Measurements from ENCODE around the gene KIDINS220.

Gene KIDINS220

GRCh38 chr2:8867363-8867762 lies 29.9 kb upstream of the KIDINS220 start:
- H3K27ac ChIP-seq (ENCODE audit: low read length), result no peak overlapping the region
- no peaks in the 10 kb centered on the region for H3K4me1 ChIP-seq (ENCODE audit: control insufficient read depth in 1 of 2, insufficient read depth in 2 of 2, low read length in 2 of 2)
- no peaks in the 10 kb centered on the region for H3K9me3 ChIP-seq (ENCODE audit: control insufficient read depth in 1 of 2, low read length in 2 of 2)
- H3K4me3 ChIP-seq (ENCODE audit: low read depth in 1 of 2, low read length in 2 of 2), result no peak overlapping the region
- H3K27me3 ChIP-seq (ENCODE audit: low read depth, low read length), result no peaks in the 10 kb centered on the region
- peaks cover 0 to 3% of the 10 kb centered on the region in 2 donors for H3K36me3 ChIP-seq (ENCODE audit: control insufficient read depth in 1 of 2, insufficient read depth in 2 of 2, low read length in 2 of 2)

GRCh38 chr2:8863331-8863953 lies 26.0 kb upstream of the KIDINS220 start:
- H3K36me3 ChIP-seq (ENCODE audit: control insufficient read depth in 1 of 2, insufficient read depth in 2 of 2, low read length in 2 of 2), result peaks cover 0 to 12% of the 10 kb centered on the region in 2 donors

GRCh38 chr2:8862230-8862629 lies 24.8 kb upstream of the KIDINS220 start:
- Histone ChIP-seq H3K36me3 (ENCODE audit: control insufficient read depth in 1 of 2, insufficient read depth in 2 of 2, low read length in 2 of 2) (peaks cover 0 to 12% of the 10 kb centered on the region in 2 donors), H3K27me3 (ENCODE audit: low read depth, low read length) (no peaks in the 10 kb centered on the region), H3K4me1 (ENCODE audit: control insufficient read depth in 1 of 2, insufficient read depth in 2 of 2, low read length in 2 of 2) (no peaks in the 10 kb centered on the region), H3K9me3 (ENCODE audit: control insufficient read depth in 1 of 2, low read length in 2 of 2) (no peaks in the 10 kb centered on the region), H3K27ac (ENCODE audit: low read length) (no peak overlapping the region), H3K4me3 (ENCODE audit: low read depth in 1 of 2, low read length in 2 of 2) (no peak overlapping the region)

More at GRCh38 chr2:8863331-8863953, 26.0 kb upstream of the KIDINS220 start:
- Histone ChIP-seq H3K27me3 (ENCODE audit: low read depth, low read length) (no peaks in the 10 kb centered on the region), H3K4me3 (ENCODE audit: low read depth in 1 of 2, low read length in 2 of 2) (no peak overlapping the region), H3K27ac (ENCODE audit: low read length) (no peak overlapping the region), H3K9me3 (ENCODE audit: control insufficient read depth in 1 of 2, low read length in 2 of 2) (no peaks in the 10 kb centered on the region), H3K4me1 (ENCODE audit: control insufficient read depth in 1 of 2, insufficient read depth in 2 of 2, low read length in 2 of 2) (no peaks in the 10 kb centered on the region)

GRCh38 chr2:8861797-8862196 lies 24.4 kb upstream of the KIDINS220 start:
- peaks cover 0 to 12% of the 10 kb centered on the region in 2 donors for H3K36me3 ChIP-seq (ENCODE audit: control insufficient read depth in 1 of 2, insufficient read depth in 2 of 2, low read length in 2 of 2)

GRCh38 chr2:8860239-8860638 lies 22.8 kb upstream of the KIDINS220 start:
- no peaks in the 10 kb centered on the region for H3K4me1 ChIP-seq (ENCODE audit: control insufficient read depth in 1 of 2, insufficient read depth in 2 of 2, low read length in 2 of 2)
- no peak overlapping the region for H3K27ac ChIP-seq (ENCODE audit: low read length)
- no peak overlapping the region for H3K4me3 ChIP-seq (ENCODE audit: low read depth in 1 of 2, low read length in 2 of 2)
- H3K27me3 ChIP-seq (ENCODE audit: low read depth, low read length), result no peaks in the 10 kb centered on the region
- peaks cover 0 to 12% of the 10 kb centered on the region in 2 donors for H3K36me3 ChIP-seq (ENCODE audit: control insufficient read depth in 1 of 2, insufficient read depth in 2 of 2, low read length in 2 of 2)
- H3K9me3 ChIP-seq (ENCODE audit: control insufficient read depth in 1 of 2, low read length in 2 of 2), result no peaks in the 10 kb centered on the region

More at GRCh38 chr2:8861797-8862196, 24.4 kb upstream of the KIDINS220 start:
- H3K27me3 ChIP-seq (ENCODE audit: low read depth, low read length), result no peaks in the 10 kb centered on the region
- no peaks in the 10 kb centered on the region for H3K4me1 ChIP-seq (ENCODE audit: control insufficient read depth in 1 of 2, insufficient read depth in 2 of 2, low read length in 2 of 2)
- H3K9me3 ChIP-seq (ENCODE audit: control insufficient read depth in 1 of 2, low read length in 2 of 2), result no peaks in the 10 kb centered on the region
- H3K4me3 ChIP-seq (ENCODE audit: low read depth in 1 of 2, low read length in 2 of 2), result no peak overlapping the region
- no peak overlapping the region for H3K27ac ChIP-seq (ENCODE audit: low read length)

- H3K9me3 ChIP-seq (ENCODE audit: control insufficient read depth in 1 of 2, low read length in 2 of 2), result no peaks in the 10 kb centered on the region
- H3K36me3 ChIP-seq (ENCODE audit: control insufficient read depth in 1 of 2, insufficient read depth in 2 of 2, low read length in 2 of 2), result peaks cover 0 to 12% of the 10 kb centered on the region in 2 donors
- no peaks in the 10 kb centered on the region for H3K4me1 ChIP-seq (ENCODE audit: control insufficient read depth in 1 of 2, insufficient read depth in 2 of 2, low read length in 2 of 2)
- H3K27me3 ChIP-seq (ENCODE audit: low read depth, low read length), result no peaks in the 10 kb centered on the region
- H3K4me3 ChIP-seq (ENCODE audit: low read depth in 1 of 2, low read length in 2 of 2), result no peak overlapping the region
- no peak overlapping the region for H3K27ac ChIP-seq (ENCODE audit: low read length)
Observed at GRCh38 chr2:8858910-8859309, 21.5 kb upstream of the KIDINS220 start.

GRCh38 chr2:8858264-8858663 lies 20.9 kb upstream of the KIDINS220 start:
- H3K27me3 ChIP-seq (ENCODE audit: low read depth, low read length), result no peaks in the 10 kb centered on the region

GRCh38 chr2:8857709-8858108 lies 20.3 kb upstream of the KIDINS220 start:
- Histone ChIP-seq H3K9me3 (ENCODE audit: control insufficient read depth in 1 of 2, low read length in 2 of 2) (no peaks in the 10 kb centered on the region), H3K36me3 (ENCODE audit: control insufficient read depth in 1 of 2, insufficient read depth in 2 of 2, low read length in 2 of 2) (peaks cover 0 to 9% of the 10 kb centered on the region in 2 donors), H3K4me3 (ENCODE audit: low read depth in 1 of 2, low read length in 2 of 2) (no peak overlapping the region), H3K27ac (ENCODE audit: low read length) (no peak overlapping the region), H3K27me3 (ENCODE audit: low read depth, low read length) (no peaks in the 10 kb centered on the region), H3K4me1 (ENCODE audit: control insufficient read depth in 1 of 2, insufficient read depth in 2 of 2, low read length in 2 of 2) (no peaks in the 10 kb centered on the region)

More at GRCh38 chr2:8858264-8858663, 20.9 kb upstream of the KIDINS220 start:
- Histone ChIP-seq H3K4me1 (ENCODE audit: control insufficient read depth in 1 of 2, insufficient read depth in 2 of 2, low read length in 2 of 2) (no peaks in the 10 kb centered on the region), H3K27ac (ENCODE audit: low read length) (no peak overlapping the region), H3K36me3 (ENCODE audit: control insufficient read depth in 1 of 2, insufficient read depth in 2 of 2, low read length in 2 of 2) (peaks cover 0 to 9% of the 10 kb centered on the region in 2 donors), H3K9me3 (ENCODE audit: control insufficient read depth in 1 of 2, low read length in 2 of 2) (no peaks in the 10 kb centered on the region), H3K4me3 (ENCODE audit: low read depth in 1 of 2, low read length in 2 of 2) (no peak overlapping the region)

GRCh38 chr2:8856176-8856575 lies 18.8 kb upstream of the KIDINS220 start:
- Histone ChIP-seq H3K9me3 (ENCODE audit: control insufficient read depth in 1 of 2, low read length in 2 of 2) (no peaks in the 10 kb centered on the region), H3K4me3 (ENCODE audit: low read depth in 1 of 2, low read length in 2 of 2) (no peak overlapping the region)

GRCh38 chr2:8855010-8855409 lies 17.6 kb upstream of the KIDINS220 start:
- H3K27me3 ChIP-seq (ENCODE audit: low read depth, low read length), result no peaks in the 10 kb centered on the region
- no peaks in the 10 kb centered on the region for H3K4me1 ChIP-seq (ENCODE audit: control insufficient read depth in 1 of 2, insufficient read depth in 2 of 2, low read length in 2 of 2)
- H3K36me3 ChIP-seq (ENCODE audit: control insufficient read depth in 1 of 2, insufficient read depth in 2 of 2, low read length in 2 of 2), result no peaks in the 10 kb centered on the region
- no peak overlapping the region for H3K4me3 ChIP-seq (ENCODE audit: low read depth in 1 of 2, low read length in 2 of 2)
- no peaks in the 10 kb centered on the region for H3K9me3 ChIP-seq (ENCODE audit: control insufficient read depth in 1 of 2, low read length in 2 of 2)
- H3K27ac ChIP-seq (ENCODE audit: low read length), result no peak overlapping the region

More at GRCh38 chr2:8856176-8856575, 18.8 kb upstream of the KIDINS220 start:
- no peak overlapping the region for H3K27ac ChIP-seq (ENCODE audit: low read length)
- H3K27me3 ChIP-seq (ENCODE audit: low read depth, low read length), result no peaks in the 10 kb centered on the region
- H3K4me1 ChIP-seq (ENCODE audit: control insufficient read depth in 1 of 2, insufficient read depth in 2 of 2, low read length in 2 of 2), result no peaks in the 10 kb centered on the region
- H3K36me3 ChIP-seq (ENCODE audit: control insufficient read depth in 1 of 2, insufficient read depth in 2 of 2, low read length in 2 of 2), result peaks cover 0 to under 1% of the 10 kb centered on the region in 2 donors

- no peaks in the 10 kb centered on the region for H3K4me1 ChIP-seq (ENCODE audit: control insufficient read depth in 1 of 2, insufficient read depth in 2 of 2, low read length in 2 of 2)
- H3K27me3 ChIP-seq (ENCODE audit: low read depth, low read length), result no peaks in the 10 kb centered on the region
- H3K27ac ChIP-seq (ENCODE audit: low read length), result no peak overlapping the region
- H3K9me3 ChIP-seq (ENCODE audit: control insufficient read depth in 1 of 2, low read length in 2 of 2), result no peaks in the 10 kb centered on the region
- H3K36me3 ChIP-seq (ENCODE audit: control insufficient read depth in 1 of 2, insufficient read depth in 2 of 2, low read length in 2 of 2), result no peaks in the 10 kb centered on the region
- no peak overlapping the region for H3K4me3 ChIP-seq (ENCODE audit: low read depth in 1 of 2, low read length in 2 of 2)
Observed at GRCh38 chr2:8853426-8853825, 16.0 kb upstream of the KIDINS220 start.

Measured in muscle layer of duodenum (tissue), 2 donors.